KMS-11 (cell line): ENCODE measurements around the gene OR4F17.
"Not testable (repeated sequence)": the region's sequence is repeated elsewhere in the genome, so short reads cannot be mapped to it uniquely, and the experiment has no call there.

Experiments used
- H2AFZ ChIP-seq: fragments of 200-600 bp; sonication (generic); 2 replicates; pipeline ENCODE4 v1.6.1; 2016; ENCODE audit warnings: antibody characterized with exemption, mixed run types, low read depth
- H3K27ac ChIP-seq: fragments of 200-600 bp; sonication (generic); 2 replicates; pipeline ENCODE4 v1.6.1; 2016; ENCODE audit warnings: mild to moderate bottlenecking, mixed run types
- H3K27me3 ChIP-seq: fragments of 200-600 bp; sonication (generic); 2 replicates; pipeline ENCODE4 v1.6.1; 2017; ENCODE audit warnings: mild to moderate bottlenecking, low read depth, mixed run types, moderate library complexity; ENCODE audit not compliant: insufficient read depth
- H3K36me3 ChIP-seq: fragments of 200-600 bp; sonication (generic); 2 replicates; pipeline ENCODE4 v1.6.1; 2017; ENCODE audit warnings: mild to moderate bottlenecking, mixed run types; ENCODE audit not compliant: insufficient read depth
- H3K4me1 ChIP-seq: fragments of 200-600 bp; sonication (generic); 2 replicates; pipeline ENCODE4 v1.6.1; 2016; ENCODE audit warnings: mild to moderate bottlenecking, low read depth, mixed run types; ENCODE audit not compliant: poor library complexity, severe bottlenecking
- H3K4me2 ChIP-seq: fragments of 200-600 bp; sonication (generic); 2 replicates; pipeline ENCODE4 v1.7.0; 2016; ENCODE audit warnings: mild to moderate bottlenecking, mixed run types
- H3K4me3 ChIP-seq: fragments of 200-600 bp; sonication (generic); IDR thresholded peaks from 2 replicates; pipeline ENCODE4 v1.6.1; 2017; ENCODE audit warnings: low read depth, low read length, mixed read lengths; ENCODE audit not compliant: insufficient read depth
- H3K79me2 ChIP-seq: fragments of 200-600 bp; sonication (generic); 2 replicates; pipeline ENCODE4 v1.6.1; 2016; ENCODE audit warnings: low read depth, mixed run types; ENCODE audit not compliant: insufficient read depth
- H3K9ac ChIP-seq: fragments of 200-600 bp; sonication (generic); 2 replicates; pipeline ENCODE4 v1.6.1; 2016; ENCODE audit warnings: mild to moderate bottlenecking, mixed run types
- H4K20me1 ChIP-seq: fragments of 200-600 bp; sonication (generic); 2 replicates; pipeline ENCODE4 v1.6.1; 2016; ENCODE audit warnings: mild to moderate bottlenecking, mixed run types; ENCODE audit not compliant: insufficient read depth

Gene OR4F17

GRCh38 chr19:106804-107203, at the start of gene OR4F17:
Gene OR4F17 (plus strand): TSS chr19:107104. CDS start chr19:110679, 3,575 bp downstream.
- H3K27ac ChIP-seq, H3K9ac ChIP-seq, H3K4me2 ChIP-seq: not testable (repeated sequence)

GRCh38 chr19:70793-71192, 36.1 kb upstream of the OR4F17 start:
- not testable (repeated sequence) for H3K9ac ChIP-seq, H3K4me1 ChIP-seq, H2AFZ ChIP-seq, H3K4me3 ChIP-seq, H3K27ac ChIP-seq, H3K4me2 ChIP-seq, H4K20me1 ChIP-seq, H3K36me3 ChIP-seq, H3K79me2 ChIP-seq, H3K27me3 ChIP-seq

More at GRCh38 chr19:106804-107203, at the start of gene OR4F17:
- not testable (repeated sequence) for H3K4me1 ChIP-seq, H3K27me3 ChIP-seq, H3K4me3 ChIP-seq, H3K79me2 ChIP-seq, H2AFZ ChIP-seq, H4K20me1 ChIP-seq, H3K36me3 ChIP-seq

GRCh38 chr19:82864-83263, 24.0 kb upstream of the OR4F17 start:
- not testable (repeated sequence) for H4K20me1 ChIP-seq, H3K4me1 ChIP-seq, H3K79me2 ChIP-seq, H3K9ac ChIP-seq, H3K36me3 ChIP-seq, H3K4me3 ChIP-seq, H2AFZ ChIP-seq, H3K4me2 ChIP-seq, H3K27me3 ChIP-seq, H3K27ac ChIP-seq

DNA sequence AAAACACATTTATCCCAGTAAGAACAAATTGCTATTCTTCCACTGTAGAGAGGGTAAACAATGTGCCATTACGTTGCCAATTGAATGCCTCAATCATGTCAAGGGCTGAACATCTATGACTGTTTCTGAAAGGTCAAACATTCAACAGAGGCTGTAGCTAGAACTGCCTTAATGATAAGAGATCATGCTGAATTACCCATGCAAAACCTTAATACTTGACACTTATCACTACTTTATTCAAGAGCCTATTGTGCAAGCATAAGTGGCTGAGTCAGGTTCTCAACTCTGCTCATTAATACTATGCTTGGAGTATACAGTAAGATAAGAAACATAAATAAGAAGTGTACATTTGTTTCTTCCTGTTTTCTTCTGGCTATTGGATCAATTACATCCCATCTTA, 23.3 kb upstream of the OR4F17 start:
- not testable (repeated sequence) for H3K4me3 ChIP-seq, H2AFZ ChIP-seq, H3K27ac ChIP-seq

GRCh38 chr19:90678-91077, 16.2 kb upstream of the OR4F17 start:
- not testable (repeated sequence) for H3K27ac ChIP-seq, H3K79me2 ChIP-seq, H3K4me2 ChIP-seq, H3K4me3 ChIP-seq, H2AFZ ChIP-seq, H4K20me1 ChIP-seq, H3K27me3 ChIP-seq, H3K4me1 ChIP-seq, H3K9ac ChIP-seq, H3K36me3 ChIP-seq

More for the DNA sequence above, 23.3 kb upstream of the OR4F17 start:
- not testable (repeated sequence) for H3K9ac ChIP-seq, H3K36me3 ChIP-seq, H3K4me1 ChIP-seq, H3K27me3 ChIP-seq, H3K79me2 ChIP-seq, H4K20me1 ChIP-seq, H3K4me2 ChIP-seq

- H3K9ac ChIP-seq, H3K4me3 ChIP-seq, H3K36me3 ChIP-seq, H3K4me2 ChIP-seq, H3K27ac ChIP-seq, H2AFZ ChIP-seq, H4K20me1 ChIP-seq, H3K4me1 ChIP-seq, H3K79me2 ChIP-seq, H3K27me3 ChIP-seq: not testable (repeated sequence)
Measured at GRCh38 chr19:94794-95193, 12.1 kb upstream of the OR4F17 start.

DNA sequence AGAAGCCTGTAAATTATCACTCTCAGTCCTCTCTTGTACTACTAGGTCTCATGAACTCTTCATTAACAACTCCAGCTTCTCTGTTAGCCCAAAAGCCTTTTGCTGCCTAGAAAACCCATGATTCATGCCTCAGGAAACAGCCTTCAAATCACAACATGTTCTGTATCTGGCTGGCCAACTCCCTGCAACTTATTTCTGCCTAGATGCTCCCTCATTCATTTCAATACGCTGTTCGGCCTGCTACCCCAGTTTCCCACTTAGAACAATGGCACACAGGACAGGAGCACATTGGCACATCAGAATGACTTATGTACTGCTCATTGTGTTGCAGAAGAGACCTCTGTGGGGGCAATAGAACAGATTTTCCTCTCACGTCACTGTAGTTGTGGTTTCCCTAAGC, 9.3 kb upstream of the OR4F17 start:
- H3K4me2 ChIP-seq, H2AFZ ChIP-seq, H3K36me3 ChIP-seq, H3K4me3 ChIP-seq, H3K27ac ChIP-seq, H3K9ac ChIP-seq, H3K79me2 ChIP-seq, H3K4me1 ChIP-seq, H4K20me1 ChIP-seq, H3K27me3 ChIP-seq: not testable (repeated sequence)

- not testable (repeated sequence) for H3K27me3 ChIP-seq, H3K36me3 ChIP-seq, H3K79me2 ChIP-seq, H3K9ac ChIP-seq, H2AFZ ChIP-seq, H3K4me2 ChIP-seq, H3K4me3 ChIP-seq, H4K20me1 ChIP-seq, H3K4me1 ChIP-seq, H3K27ac ChIP-seq
Measured at GRCh38 chr19:120443-121140, 13.7 kb downstream of the OR4F17 start.
